Stimulated activated CD8-positive, alpha-beta memory T cell treated with anti-CD3 and anti-CD28 coated beads, Interleukin-7, amount 100 ng/mL, for 48 hours (primary cell): Measurements from ENCODE around the gene FLOT2.
"Not testable (repeated sequence)": the region's sequence is repeated elsewhere in the genome, so short reads cannot be mapped to it uniquely, and the experiment has no call there.

Source experiments
- DNase-seq, 2 donors: peaks; one replicate each; pipeline ENCODE4 v3.0.0-alpha.2; 2020; ENCODE audit warnings: low read depth in 1 of 2; ENCODE audit errors: extremely low read depth in 1 of 2

FLOT2 gene

GRCh38 chr17:28896884-28897768, at the start of gene FLOT2:
TSS of gene FLOT2 (minus strand) at chr17:28897733. CDS start at chr17:28897574, 159 bp downstream.
- peak; percentile 38 to 42 for DNase-seq

GRCh38 chr17:28946239-28946638, 48.7 kb upstream of the FLOT2 start:
- no peak for DNase-seq

GRCh38 chr17:28944862-28945741, 47.6 kb upstream of the FLOT2 start:
- DNase-seq, result no peak

- DNase-seq, result no peak
Observed at GRCh38 chr17:28944343-28944742, 46.8 kb upstream of the FLOT2 start.

- DNase-seq, result no peak
Observed at GRCh38 chr17:28942925-28943324, 45.4 kb upstream of the FLOT2 start.

GRCh38 chr17:28941251-28941650, 43.7 kb upstream of the FLOT2 start:
- DNase-seq, result no peak

- DNase-seq, result no peak
Observed at GRCh38 chr17:28940675-28941074, 43.1 kb upstream of the FLOT2 start.

- DNase-seq, result no peak
Observed at GRCh38 chr17:28940142-28940541, 42.6 kb upstream of the FLOT2 start.

- no peak for DNase-seq
Observed at GRCh38 chr17:28938552-28938951, 41.0 kb upstream of the FLOT2 start.

GRCh38 chr17:28937044-28937729, 39.7 kb upstream of the FLOT2 start:
- DNase-seq, result no peak

GRCh38 chr17:28935744-28936460, 38.4 kb upstream of the FLOT2 start:
- no peak for DNase-seq

GRCh38 chr17:28934508-28934907, 37.0 kb upstream of the FLOT2 start:
- not testable (repeated sequence) for DNase-seq

- DNase-seq, result no peak
Observed at GRCh38 chr17:28929787-28930186, 32.3 kb upstream of the FLOT2 start.

- peak in 1 of 2 donors; percentile 42 for DNase-seq
Observed at GRCh38 chr17:28928061-28928460, 30.5 kb upstream of the FLOT2 start.

- no peak for DNase-seq
Observed at GRCh38 chr17:28926786-28927185, 29.3 kb upstream of the FLOT2 start.

- no peak for DNase-seq
Observed at GRCh38 chr17:28926366-28926765, 28.8 kb upstream of the FLOT2 start.

- DNase-seq, result peak in 1 of 2 donors; percentile 19
Observed at GRCh38 chr17:28925912-28926365, 28.4 kb upstream of the FLOT2 start.

- no peak for DNase-seq
Observed at GRCh38 chr17:28920201-28920600, 22.7 kb upstream of the FLOT2 start.

- DNase-seq, result no peak
Observed at GRCh38 chr17:28918295-28918694, 20.8 kb upstream of the FLOT2 start.

- DNase-seq, result no peak
Observed at GRCh38 chr17:28917465-28917864, 19.9 kb upstream of the FLOT2 start.
